ENCODE data around the gene MYH15. TPM values are rescaled to one million over a fixed set of nuclear protein-coding genes. Genes with fewer than 3 reads are reported as not detected.

Gene MYH15
- 0.20 to 0.36 TPM (median 0.27 TPM) in 3 replicates for total RNA-seq

DNA sequence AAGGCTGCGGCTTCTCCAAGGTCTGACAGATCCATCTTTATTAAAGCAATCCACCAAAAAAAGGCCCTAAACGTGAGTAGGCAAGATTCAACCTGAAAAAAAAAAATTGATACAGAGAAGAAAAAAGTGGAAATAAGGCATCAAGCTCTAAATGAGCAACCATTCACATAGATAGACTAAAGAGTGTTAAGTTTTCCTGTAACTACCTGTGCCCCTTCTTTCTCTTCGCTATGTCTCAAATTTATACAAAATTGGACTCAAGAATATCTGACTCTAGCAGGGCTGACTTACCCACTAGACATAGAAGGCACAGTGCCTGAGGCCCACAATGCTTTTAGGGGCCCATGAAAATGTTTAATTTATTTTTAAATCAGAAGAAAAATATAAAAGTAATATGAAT, at the start of gene MYH15:
Gene MYH15 (minus strand): TSS at position 101 of the 400 bp plus-strand sequence. CDS start 66 bp downstream, at position 35.
- Mint-ChIP-seq H3K27ac (no peak within 1 kb of the TSS), H3K27me3 (ENCODE audit: low read depth) (no peaks in the 10 kb centered on the region), H3K9me3 (no peaks in the 10 kb centered on the region), H3K4me3 (no peak within 1 kb of the TSS), H3K36me3 (no peaks in the 10 kb centered on the region), H3K4me1 (no peaks in the 10 kb centered on the region)
- TF ChIP-seq, protein P1, sequence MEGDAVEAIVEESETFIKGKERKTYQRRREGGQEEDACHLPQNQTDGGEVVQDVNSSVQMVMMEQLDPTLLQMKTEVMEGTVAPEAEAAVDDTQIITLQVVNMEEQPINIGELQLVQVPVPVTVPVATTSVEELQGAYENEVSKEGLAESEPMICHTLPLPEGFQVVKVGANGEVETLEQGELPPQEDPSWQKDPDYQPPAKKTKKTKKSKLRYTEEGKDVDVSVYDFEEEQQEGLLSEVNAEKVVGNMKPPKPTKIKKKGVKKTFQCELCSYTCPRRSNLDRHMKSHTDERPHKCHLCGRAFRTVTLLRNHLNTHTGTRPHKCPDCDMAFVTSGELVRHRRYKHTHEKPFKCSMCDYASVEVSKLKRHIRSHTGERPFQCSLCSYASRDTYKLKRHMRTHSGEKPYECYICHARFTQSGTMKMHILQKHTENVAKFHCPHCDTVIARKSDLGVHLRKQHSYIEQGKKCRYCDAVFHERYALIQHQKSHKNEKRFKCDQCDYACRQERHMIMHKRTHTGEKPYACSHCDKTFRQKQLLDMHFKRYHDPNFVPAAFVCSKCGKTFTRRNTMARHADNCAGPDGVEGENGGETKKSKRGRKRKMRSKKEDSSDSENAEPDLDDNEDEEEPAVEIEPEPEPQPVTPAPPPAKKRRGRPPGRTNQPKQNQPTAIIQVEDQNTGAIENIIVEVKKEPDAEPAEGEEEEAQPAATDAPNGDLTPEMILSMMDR (IDR thresholded peaks at IDR 0.05; ENCODE audit: unreplicated experiment), result no peak
- no peak for DNase-seq (ENCODE audit: low spot score in 2 of 2, unreplicated experiment in 2 of 2)

DNA sequence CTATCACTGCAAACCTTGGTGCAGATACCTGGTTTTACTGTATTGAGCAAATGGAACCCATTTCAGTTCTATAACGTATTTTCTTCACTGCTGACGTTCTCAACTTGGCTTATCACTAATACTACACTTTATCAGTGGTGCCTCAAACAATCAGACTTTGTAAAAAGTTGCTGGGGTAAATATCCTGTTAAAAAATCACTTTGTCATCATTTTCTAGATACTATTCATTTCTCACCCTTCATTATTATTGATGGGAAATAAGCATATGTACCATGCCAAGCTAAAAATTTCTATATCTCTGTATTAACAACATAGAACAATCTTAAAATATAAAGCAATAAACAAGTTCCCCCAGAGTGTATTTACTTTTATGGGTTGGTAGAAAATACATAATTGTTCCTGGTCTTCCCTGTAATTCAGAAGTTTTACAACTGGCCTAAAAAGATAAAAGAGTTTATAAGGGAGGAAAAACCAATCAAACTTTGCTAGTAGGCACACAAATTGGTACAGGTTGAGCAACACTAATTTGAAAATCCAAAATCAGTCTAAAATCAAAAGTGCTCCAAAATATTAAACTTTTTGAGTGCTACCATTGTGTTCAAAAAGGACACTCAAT, 45.7 kb upstream of the MYH15 start:
- H3K9me3 Mint-ChIP-seq, result no peaks in the 10 kb centered on the region
- no peak overlapping the region for H3K4me3 Mint-ChIP-seq
- no peak overlapping the region for H3K27ac Mint-ChIP-seq
- H3K36me3 Mint-ChIP-seq, result peaks cover 15% of the 10 kb centered on the region
- DNase-seq (ENCODE audit: low spot score in 2 of 2, unreplicated experiment in 2 of 2), result no peak
- H3K4me1 Mint-ChIP-seq, result peaks cover 16% of the 10 kb centered on the region
- TF ChIP-seq, protein P1 (IDR thresholded peaks at IDR 0.05; ENCODE audit: unreplicated experiment), result no peak
- no peaks in the 10 kb centered on the region for H3K27me3 Mint-ChIP-seq (ENCODE audit: low read depth)

DNA sequence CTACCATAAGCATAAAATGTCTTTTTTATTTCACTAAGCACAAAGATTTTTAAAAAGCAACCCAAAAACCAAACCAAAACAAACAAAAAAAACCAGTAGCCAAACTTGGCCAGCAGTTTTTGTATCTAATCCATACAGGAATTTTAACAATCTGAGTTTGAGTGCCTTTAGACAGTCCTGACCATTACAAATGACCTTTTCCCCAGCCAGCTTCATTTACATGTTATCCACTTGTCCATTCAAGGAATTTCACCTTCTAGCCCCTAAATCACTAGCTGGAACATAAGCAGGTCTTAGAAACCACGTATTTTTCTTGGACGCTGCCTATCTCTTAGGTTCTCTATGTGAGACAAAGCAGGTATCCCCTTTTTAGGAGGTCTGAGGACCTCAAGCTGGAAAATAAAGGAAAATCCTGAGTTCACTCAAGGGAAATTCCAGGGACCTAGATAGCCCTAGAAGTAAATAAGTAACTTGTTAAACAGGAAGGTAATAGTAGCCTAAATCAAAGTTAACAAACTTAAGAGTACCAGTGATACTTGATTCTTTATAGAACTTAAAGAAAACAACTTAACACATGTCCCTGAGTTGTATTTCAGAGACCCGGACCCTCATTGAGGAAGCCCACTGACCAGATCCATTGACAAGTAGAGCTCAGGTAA, 44.6 kb upstream of the MYH15 start:
- Mint-ChIP-seq H3K9me3 (no peaks in the 10 kb centered on the region), H3K4me1 (peaks cover 16% of the 10 kb centered on the region), H3K36me3 (peaks cover 11% of the 10 kb centered on the region), H3K27me3 (ENCODE audit: low read depth) (no peaks in the 10 kb centered on the region), H3K27ac (peak overlapping the region; percentile 55), H3K4me3 (no peak overlapping the region)
- no peak for DNase-seq (ENCODE audit: low spot score in 2 of 2, unreplicated experiment in 2 of 2)
- TF ChIP-seq, protein P1 (IDR thresholded peaks at IDR 0.05; ENCODE audit: unreplicated experiment), result no peak

DNA sequence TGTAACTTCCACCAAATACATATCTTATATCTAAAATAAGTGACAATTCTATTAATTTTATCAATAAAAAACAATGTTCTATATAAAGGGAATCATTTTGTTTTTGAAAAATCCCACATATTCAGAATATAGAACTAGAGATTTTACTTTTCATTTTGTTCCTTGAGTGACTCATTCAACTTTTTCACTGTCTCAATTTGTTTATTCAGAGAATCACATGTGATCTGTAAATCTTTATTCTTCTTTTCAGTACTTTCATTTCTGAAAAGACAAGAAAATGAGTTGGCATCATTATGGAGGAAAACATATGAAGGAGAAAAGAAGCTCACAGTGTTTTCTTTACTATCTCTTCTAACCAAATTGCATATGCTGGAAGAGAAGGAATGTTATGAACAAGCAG, 43.8 kb upstream of the MYH15 start:
- H3K9me3 Mint-ChIP-seq, result no peaks in the 10 kb centered on the region
- no peak overlapping the region for H3K27ac Mint-ChIP-seq
- H3K4me1 Mint-ChIP-seq, result peaks cover 16% of the 10 kb centered on the region
- peaks cover 9% of the 10 kb centered on the region for H3K36me3 Mint-ChIP-seq
- TF ChIP-seq, protein P1 (IDR thresholded peaks at IDR 0.05; ENCODE audit: unreplicated experiment), result no peak
- H3K27me3 Mint-ChIP-seq (ENCODE audit: low read depth), result no peaks in the 10 kb centered on the region
- H3K4me3 Mint-ChIP-seq, result no peak overlapping the region
- no peak for DNase-seq (ENCODE audit: low spot score in 2 of 2, unreplicated experiment in 2 of 2)

DNA sequence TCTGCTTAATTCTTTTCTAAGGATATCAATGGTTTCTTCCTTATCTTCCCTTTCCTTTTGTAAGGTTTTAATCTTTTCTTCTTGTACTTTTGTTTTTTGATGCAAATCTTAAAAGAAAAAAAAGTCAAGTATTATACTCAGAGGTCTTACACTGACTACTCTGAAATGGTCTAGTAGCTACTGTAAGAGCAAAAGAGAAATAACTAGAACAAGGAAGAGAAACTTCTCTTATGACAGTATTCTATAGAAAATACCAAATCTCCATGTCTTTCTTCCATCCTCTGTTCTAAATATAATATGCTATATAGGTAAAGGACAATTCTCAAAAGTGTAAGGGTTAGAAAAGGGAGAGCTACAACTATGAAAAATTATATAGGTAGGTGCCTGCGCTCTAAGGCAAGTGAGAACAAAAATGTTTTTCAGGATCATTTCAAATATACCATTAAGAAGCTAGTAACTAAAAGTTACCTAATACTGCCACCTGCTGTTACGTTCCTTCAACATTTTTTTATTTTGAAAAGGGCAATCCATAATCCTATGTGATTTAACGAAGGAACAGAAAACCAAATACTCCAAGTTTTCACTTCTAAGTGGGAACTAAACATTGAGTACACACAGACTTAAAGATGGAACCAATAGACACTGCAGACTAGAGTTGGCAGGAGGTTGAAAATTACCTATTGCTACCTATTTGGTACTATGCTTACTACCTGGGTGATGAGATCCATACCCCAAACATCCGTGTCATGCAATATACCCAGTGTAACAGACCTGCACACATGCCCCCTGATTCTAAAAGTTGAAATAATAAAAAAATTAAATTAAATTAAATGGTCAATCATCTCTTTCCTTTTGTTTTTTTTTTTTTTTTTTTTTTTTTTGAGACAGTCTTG, 42.1 kb upstream of the MYH15 start:
- Mint-ChIP-seq H3K4me3 (no peak overlapping the region), H3K36me3 (no peaks in the 10 kb centered on the region), H3K4me1 (peaks cover 16% of the 10 kb centered on the region), H3K27ac (peak overlapping the region; percentile 3), H3K27me3 (ENCODE audit: low read depth) (no peaks in the 10 kb centered on the region), H3K9me3 (no peaks in the 10 kb centered on the region)
- no peak for DNase-seq (ENCODE audit: low spot score in 2 of 2, unreplicated experiment in 2 of 2)
- TF ChIP-seq, protein P1 (IDR thresholded peaks at IDR 0.05; ENCODE audit: unreplicated experiment), result peak; percentile 59

Measured in mesothelial cell of epicardium (in vitro differentiated cells).